ENCODE measurements around the gene HIGD1B. TPM values are rescaled to one million over a fixed set of nuclear protein-coding genes. Genes with fewer than 3 reads are reported as not detected.

HIGD1B gene
- total and polyA plus RNA-seq, 2 of the 13 experiments (the other 11 are each of a cell fraction or from before 2014, with no cell fraction given) = not detected

- TF ChIP-seq ZNF256 (CRISPR knock-in tag; conservative IDR thresholded peaks at IDR 0.05) = no peak
- peak; percentile 71; the same call in 1 of the 2 replicates for TF ChIP-seq RXRA (CRISPR knock-in tag; IDR thresholded peaks at IDR 0.05)
- TF ChIP-seq CREB3 (CRISPR knock-in tag; IDR thresholded peaks at IDR 0.05) = no peak
- 0 out of 2 replicates have a peak, but pooled peaks have one; percentile 9 for TF ChIP-seq ONECUT2 (CRISPR knock-in tag; IDR thresholded peaks at IDR 0.05)
- TF ChIP-seq ERF (CRISPR knock-in tag; IDR thresholded peaks at IDR 0.05) = 0 out of 2 replicates have a peak, but pooled peaks have one; percentile 37
- no peak for TF ChIP-seq NRL (CRISPR knock-in tag; IDR thresholded peaks at IDR 0.05; ENCODE audit: borderline replicate concordance)
- TF ChIP-seq ZNF331 (CRISPR knock-in tag; IDR thresholded peaks at IDR 0.05) = 0 out of 2 replicates have a peak, but pooled peaks have one; percentile 12
- no peak for TF ChIP-seq HIC2 (CRISPR knock-in tag; IDR thresholded peaks at IDR 0.05; ENCODE audit: low read depth)
- TF ChIP-seq KDM2A (CRISPR knock-in tag; IDR thresholded peaks at IDR 0.05; ENCODE audit: borderline replicate concordance, low read depth) = 0 out of 2 replicates have a peak, but pooled peaks have one; percentile 52
- peak; percentile 48; the same call in 1 of the 2 replicates for TF ChIP-seq ZNF574 (CRISPR knock-in tag; IDR thresholded peaks at IDR 0.05)
- no peak for TF ChIP-seq ZSCAN31 (CRISPR knock-in tag; IDR thresholded peaks at IDR 0.05; ENCODE audit: low read depth)
- TF ChIP-seq ARID3A (IDR thresholded peaks at IDR 0.05; ENCODE audit: low read depth, low read length) = no peak
- TF ChIP-seq TEF (CRISPR knock-in tag; IDR thresholded peaks at IDR 0.05) = no peak
- TF ChIP-seq SKI (IDR thresholded peaks at IDR 0.05; ENCODE audit: partially characterized antibody) = peak; percentile 41
- TF ChIP-seq SAP130 (CRISPR knock-in tag; IDR thresholded peaks at IDR 0.05; ENCODE audit: low read depth) = peak; percentile 63
- TF ChIP-seq ZNF350 (CRISPR knock-in tag; IDR thresholded peaks at IDR 0.05; ENCODE audit: borderline replicate concordance, low read depth) = 0 out of 2 replicates have a peak, but pooled peaks have one; percentile 41
- no peak for TF ChIP-seq SPEN (CRISPR knock-in tag; IDR thresholded peaks at IDR 0.05; ENCODE audit: low read depth)
- peak; percentile 69 for TF ChIP-seq NR2F6 (IDR thresholded peaks at IDR 0.05)
- peak; percentile 87 for TF ChIP-seq NR2F6 (CRISPR knock-in tag; IDR thresholded peaks at IDR 0.05)
- TF ChIP-seq THAP9 (CRISPR knock-in tag; IDR thresholded peaks at IDR 0.05; ENCODE audit: borderline replicate concordance) = no peak
These were observed 41.3 kb downstream of the HIGD1B start (continued) for GRCh38 chr17:44889003-44889402.

All from HepG2 (cell line).